KMS-11 (cell line): ENCODE data around the gene POLR2L.

ENCODE experiments used
- H2AFZ ChIP-seq: fragments of 200-600 bp; sonication (generic); 2 replicates; pipeline ENCODE4 v1.6.1; 2016; ENCODE audit warnings: antibody characterized with exemption, mixed run types, low read depth
- H3K27ac ChIP-seq: fragments of 200-600 bp; sonication (generic); 2 replicates; pipeline ENCODE4 v1.6.1; 2016; ENCODE audit warnings: mild to moderate bottlenecking, mixed run types
- H3K27me3 ChIP-seq: fragments of 200-600 bp; sonication (generic); 2 replicates; pipeline ENCODE4 v1.6.1; 2017; ENCODE audit warnings: mild to moderate bottlenecking, low read depth, mixed run types, moderate library complexity; ENCODE audit not compliant: insufficient read depth
- H3K36me3 ChIP-seq: fragments of 200-600 bp; sonication (generic); 2 replicates; pipeline ENCODE4 v1.6.1; 2017; ENCODE audit warnings: mild to moderate bottlenecking, mixed run types; ENCODE audit not compliant: insufficient read depth
- H3K4me1 ChIP-seq: fragments of 200-600 bp; sonication (generic); 2 replicates; pipeline ENCODE4 v1.6.1; 2016; ENCODE audit warnings: mild to moderate bottlenecking, low read depth, mixed run types; ENCODE audit not compliant: poor library complexity, severe bottlenecking
- H3K4me2 ChIP-seq: fragments of 200-600 bp; sonication (generic); 2 replicates; pipeline ENCODE4 v1.7.0; 2016; ENCODE audit warnings: mild to moderate bottlenecking, mixed run types
- H3K4me3 ChIP-seq: fragments of 200-600 bp; sonication (generic); IDR thresholded peaks from 2 replicates; pipeline ENCODE4 v1.6.1; 2017; ENCODE audit warnings: low read depth, low read length, mixed read lengths; ENCODE audit not compliant: insufficient read depth
- H3K79me2 ChIP-seq: fragments of 200-600 bp; sonication (generic); 2 replicates; pipeline ENCODE4 v1.6.1; 2016; ENCODE audit warnings: low read depth, mixed run types; ENCODE audit not compliant: insufficient read depth
- H3K9ac ChIP-seq: fragments of 200-600 bp; sonication (generic); 2 replicates; pipeline ENCODE4 v1.6.1; 2016; ENCODE audit warnings: mild to moderate bottlenecking, mixed run types
- H4K20me1 ChIP-seq: fragments of 200-600 bp; sonication (generic); 2 replicates; pipeline ENCODE4 v1.6.1; 2016; ENCODE audit warnings: mild to moderate bottlenecking, mixed run types; ENCODE audit not compliant: insufficient read depth
- CTCF ChIP-seq: fragments of 200-600 bp; sonication (generic); conservative IDR thresholded peaks from 2 replicates; pipeline ENCODE4 v1.6.1; 2017; ENCODE audit warnings: low read depth, mild to moderate bottlenecking, antibody characterized with exemption, low read length, moderate library complexity, mixed read lengths

Gene POLR2L

GRCh38 chr11:845872-846495, 3.7 kb upstream of the POLR2L start:
- Histone ChIP-seq H3K27me3 (peaks cover 24% of the 10 kb centered on the region; the same call in 1 of the 2 replicates), H3K4me3 (no peak overlapping the region), H3K4me2 (no peak overlapping the region), H3K27ac (no peak overlapping the region), H3K4me1 (peaks cover 33% of the 10 kb centered on the region), H4K20me1 (0 out of 2 replicates have a peak, but pooled peaks cover 4% of the 10 kb centered on the region), H2AFZ (no peak overlapping the region), H3K36me3 (no peaks in the 10 kb centered on the region), H3K9ac (no peak overlapping the region), H3K79me2 (peaks cover 13% of the 10 kb centered on the region)
- TF ChIP-seq CTCF: no peak

- peaks cover 16% of the 10 kb centered on the region; the same call in 1 of the 2 replicates for H3K27me3 ChIP-seq
- peaks cover 17% of the 10 kb centered on the region for H3K79me2 ChIP-seq
- no peak overlapping the region for H3K9ac ChIP-seq
- no peak overlapping the region for H3K27ac ChIP-seq
- no peak for TF ChIP-seq CTCF
- H3K36me3 ChIP-seq: no peaks in the 10 kb centered on the region
- H3K4me3 ChIP-seq: no peak overlapping the region
- H3K4me1 ChIP-seq: peaks cover 37% of the 10 kb centered on the region
- H2AFZ ChIP-seq: no peak overlapping the region
- peak overlapping the region; percentile 51; the same call in 1 of the 2 replicates for H3K4me2 ChIP-seq
- H4K20me1 ChIP-seq: 0 out of 2 replicates have a peak, but pooled peaks cover 6% of the 10 kb centered on the region
Measured at GRCh38 chr11:844693-845644, 2.6 kb upstream of the POLR2L start.

- Histone ChIP-seq H3K27me3 (peaks cover 13% of the 10 kb centered on the region; the same call in 1 of the 2 replicates), H4K20me1 (0 out of 2 replicates have a peak, but pooled peaks cover 6% of the 10 kb centered on the region), H3K36me3 (no peaks in the 10 kb centered on the region), H3K79me2 (peaks cover 17% of the 10 kb centered on the region), H3K9ac (no peak overlapping the region), H3K4me3 (no peak overlapping the region), H3K4me2 (peak overlapping the region; percentile 51; the same call in 1 of the 2 replicates), H2AFZ (no peak overlapping the region), H3K4me1 (peaks cover 34% of the 10 kb centered on the region), H3K27ac (no peak overlapping the region)
- no peak for TF ChIP-seq CTCF
Measured at GRCh38 chr11:843818-844692, 1.7 kb upstream of the POLR2L start.
